OCI-LY7 (cell line): ENCODE results near the gene IGFBP6. TPM values are rescaled to one million over a fixed set of nuclear protein-coding genes. Genes with fewer than 3 reads are reported as not detected.

Experiments
- BruUV-seq: library from RNA; stranded (reverse); fragments of 400-500 nt; replicated peaks from 2 replicates; lab custom pipeline; 2021; lab: Mats Ljungman, UMichigan
- CTCF ChIA-PET: fragments of 300-600 bp; sonication (Branson Sonifier 250); formaldehyde crosslinking; loops from one replicate; lab custom pipeline; 2022; ENCODE audit warnings: antibody characterized with exemption; ENCODE audit not compliant: unreplicated experiment; lab: Charles Lee
- POLR2A ChIA-PET: fragments of 300-600 bp; sonication (Branson Sonifier 250); formaldehyde crosslinking; loops from one replicate; lab custom pipeline; 2022; ENCODE audit warnings: antibody characterized with exemption; lab: Charles Lee
- DNase-seq: peaks from one replicate; pipeline ENCODE4 v3.0.0-alpha.2; 2015; ENCODE audit warnings: low spot score
- H2AFZ ChIP-seq: fragments of 200-600 bp; sonication (generic), shearing (Covaris generic); 2 replicates; pipeline ENCODE4 v1.6.1; 2014; ENCODE audit warnings: mild to moderate bottlenecking, antibody characterized with exemption, low read length, moderate library complexity
- H3K27ac ChIP-seq: fragments of 200-600 bp; sonication (generic); 2 replicates; pipeline ENCODE4 v1.5.1; 2014; ENCODE audit warnings: mixed run types, low read depth, mild to moderate bottlenecking, moderate library complexity, low read length, inconsistent platforms; ENCODE audit not compliant: poor library complexity, severe bottlenecking
- H3K36me3 ChIP-seq: fragments of 200-600 bp; sonication (generic); 2 replicates; pipeline ENCODE4 v1.6.1; 2014; ENCODE audit warnings: mild to moderate bottlenecking, antibody characterized with exemption, low read length, moderate library complexity, mixed read lengths; ENCODE audit not compliant: insufficient read depth
- H3K4me1 ChIP-seq: fragments of 200-600 bp; sonication (generic); 2 replicates; pipeline ENCODE4 v1.5.1; 2014; ENCODE audit warnings: mild to moderate bottlenecking, low read length; ENCODE audit not compliant: insufficient read depth, poor library complexity, severe bottlenecking
- H3K4me2 ChIP-seq: fragments of 200-600 bp; sonication (generic); 2 replicates; pipeline ENCODE4 v1.6.1; 2014; ENCODE audit warnings: mild to moderate bottlenecking, low read length
- H3K4me3 ChIP-seq: fragments of 200-600 bp; sonication (generic); 2 replicates; pipeline ENCODE4 v1.5.1; 2014; ENCODE audit warnings: mild to moderate bottlenecking, low read depth, low read length; ENCODE audit not compliant: poor library complexity, severe bottlenecking
- H3K79me2 ChIP-seq: fragments of 200-600 bp; sonication (generic); 2 replicates; pipeline ENCODE4 v1.6.1; 2016; ENCODE audit warnings: low read depth, mild to moderate bottlenecking, low read length, moderate library complexity, mixed read lengths; ENCODE audit not compliant: insufficient read depth
- H3K9me2 ChIP-seq: fragments of 200-600 bp; sonication (generic); 2 replicates; pipeline ENCODE4 v1.6.1; 2016; ENCODE audit warnings: mild to moderate bottlenecking, low read length, mixed read lengths; ENCODE audit not compliant: insufficient read depth
- H3K9me3 ChIP-seq: fragments of 200-600 bp; sonication (generic); 2 replicates; pipeline ENCODE4 v1.6.1; 2014; ENCODE audit warnings: mild to moderate bottlenecking, mixed run types, low read length, mixed read lengths
- H4K20me1 ChIP-seq: fragments of 200-600 bp; sonication (generic); 2 replicates; pipeline ENCODE4 v1.6.1; 2014; ENCODE audit warnings: mild to moderate bottlenecking, antibody characterized with exemption, low read length, moderate library complexity, mixed read lengths; ENCODE audit not compliant: insufficient read depth
- EZH2phosphoT487 ChIP-seq: fragments of 200-600 bp; sonication (generic); IDR thresholded peaks from 2 replicates; pipeline ENCODE4 v1.6.1; 2018; ENCODE audit warnings: low read depth, borderline replicate concordance, mild to moderate bottlenecking, mixed run types, antibody characterized with exemption, low read length, moderate library complexity, mixed read lengths
- intact Hi-C: fragments of 100-400 bp; cut with micrococcal nuclease; formaldehyde crosslinking; loops from one replicate; pipeline ENCODE4 v1.10.0; 2022; ENCODE audit not compliant: unreplicated experiment
- total RNA-seq, 2 experiments: library from RNA; depleted of rRNA in 1 of 2; stranded (reverse); fragments of >200 nt in 1 of 2; shearing (Covaris generic) in 1 of 2; gene quantifications; 2 replicates each; pipeline ENCODE4 v1.2.3, GENCODE V29; 2014 to 2022
- TF ChIP-seq, protein P1 (sequence below): fragments of 200-600 bp; sonication (generic); conservative IDR thresholded peaks from 2 replicates; pipeline ENCODE4 v1.5.1; 2014; ENCODE audit warnings: mild to moderate bottlenecking, antibody characterized with exemption, low read length, moderate library complexity, mixed read lengths

The IGFBP6 gene
- total RNA-seq, 2 experiments from 2014 or later = 2.9 TPM; not detected in 1

DNA sequence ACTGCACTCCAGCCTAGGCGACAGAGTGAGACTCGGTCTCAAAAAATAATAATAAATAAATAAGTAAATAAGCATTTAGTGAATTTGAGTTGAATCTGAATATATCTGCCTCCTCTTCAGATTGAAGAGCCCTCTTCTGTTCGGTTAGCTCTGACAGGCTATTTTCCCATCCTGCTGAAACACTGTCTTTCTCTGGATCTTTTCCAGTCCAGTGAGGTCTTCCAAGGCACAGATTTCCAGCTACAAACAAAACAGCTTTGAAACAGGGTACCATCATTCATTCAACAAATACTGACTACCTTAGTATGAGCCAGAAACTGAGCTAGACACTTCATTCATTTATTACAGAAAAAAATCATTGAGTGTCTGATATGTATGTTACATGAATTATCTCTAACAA, 11.1 kb upstream of the IGFBP6 start:
- POLR2A ChIA-PET = no interaction called here
- Histone ChIP-seq H3K36me3 (no peaks in the 10 kb centered on the region), H3K4me2 (no peak overlapping the region), H4K20me1 (no peaks in the 10 kb centered on the region), H3K4me1 (no peaks in the 10 kb centered on the region), H3K79me2 (no peaks in the 10 kb centered on the region), H2AFZ (no peak overlapping the region), H3K9me2 (no peaks in the 10 kb centered on the region), H3K9me3 (no peaks in the 10 kb centered on the region), H3K4me3 (no peak overlapping the region), H3K27ac (no peak overlapping the region)
- TF ChIP-seq EZH2phosphoT487 = no peak
- TF ChIP-seq, protein P1, sequence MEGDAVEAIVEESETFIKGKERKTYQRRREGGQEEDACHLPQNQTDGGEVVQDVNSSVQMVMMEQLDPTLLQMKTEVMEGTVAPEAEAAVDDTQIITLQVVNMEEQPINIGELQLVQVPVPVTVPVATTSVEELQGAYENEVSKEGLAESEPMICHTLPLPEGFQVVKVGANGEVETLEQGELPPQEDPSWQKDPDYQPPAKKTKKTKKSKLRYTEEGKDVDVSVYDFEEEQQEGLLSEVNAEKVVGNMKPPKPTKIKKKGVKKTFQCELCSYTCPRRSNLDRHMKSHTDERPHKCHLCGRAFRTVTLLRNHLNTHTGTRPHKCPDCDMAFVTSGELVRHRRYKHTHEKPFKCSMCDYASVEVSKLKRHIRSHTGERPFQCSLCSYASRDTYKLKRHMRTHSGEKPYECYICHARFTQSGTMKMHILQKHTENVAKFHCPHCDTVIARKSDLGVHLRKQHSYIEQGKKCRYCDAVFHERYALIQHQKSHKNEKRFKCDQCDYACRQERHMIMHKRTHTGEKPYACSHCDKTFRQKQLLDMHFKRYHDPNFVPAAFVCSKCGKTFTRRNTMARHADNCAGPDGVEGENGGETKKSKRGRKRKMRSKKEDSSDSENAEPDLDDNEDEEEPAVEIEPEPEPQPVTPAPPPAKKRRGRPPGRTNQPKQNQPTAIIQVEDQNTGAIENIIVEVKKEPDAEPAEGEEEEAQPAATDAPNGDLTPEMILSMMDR = no peak
- no peak for DNase-seq
- no TSS peak for BruUV-seq
- intact Hi-C loops = no loop called here
- CTCF ChIA-PET = interaction anchor here (1.0 kb wide), 1 partner anchor 16 kb away, joined by 4 read pairs; the partner anchor contains the start of gene SOAT2

DNA sequence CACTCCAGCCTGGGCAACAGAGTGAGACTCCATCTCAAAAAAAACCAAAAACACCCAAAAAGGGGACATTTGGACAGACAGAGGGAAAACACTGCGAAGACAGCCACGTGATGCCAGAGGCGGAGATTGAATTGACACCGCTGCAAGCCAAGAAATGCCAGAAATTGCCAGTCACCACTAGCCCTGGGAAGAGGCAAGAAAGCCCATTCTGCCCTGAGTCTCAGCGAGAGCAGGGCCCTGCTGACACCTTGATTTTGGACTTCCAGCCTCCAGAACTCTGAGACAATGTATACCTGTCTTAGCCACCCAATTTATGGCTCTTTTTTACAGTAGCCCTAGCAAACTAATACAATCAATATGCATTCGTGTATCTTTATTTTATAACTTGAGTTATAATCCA, 7.4 kb upstream of the IGFBP6 start:
- Histone ChIP-seq H3K79me2 (no peaks in the 10 kb centered on the region), H4K20me1 (no peaks in the 10 kb centered on the region), H3K4me2 (no peak overlapping the region), H3K9me3 (no peaks in the 10 kb centered on the region), H3K4me3 (no peak overlapping the region), H3K27ac (no peak overlapping the region), H2AFZ (no peak overlapping the region), H3K4me1 (no peaks in the 10 kb centered on the region), H3K9me2 (no peaks in the 10 kb centered on the region), H3K36me3 (no peaks in the 10 kb centered on the region)
- CTCF ChIA-PET = no interaction called here
- intact Hi-C loops = no loop called here
- POLR2A ChIA-PET = no interaction called here
- BruUV-seq = no TSS peak
- DNase-seq = no peak
- TF ChIP-seq, protein P1 = no peak

DNA sequence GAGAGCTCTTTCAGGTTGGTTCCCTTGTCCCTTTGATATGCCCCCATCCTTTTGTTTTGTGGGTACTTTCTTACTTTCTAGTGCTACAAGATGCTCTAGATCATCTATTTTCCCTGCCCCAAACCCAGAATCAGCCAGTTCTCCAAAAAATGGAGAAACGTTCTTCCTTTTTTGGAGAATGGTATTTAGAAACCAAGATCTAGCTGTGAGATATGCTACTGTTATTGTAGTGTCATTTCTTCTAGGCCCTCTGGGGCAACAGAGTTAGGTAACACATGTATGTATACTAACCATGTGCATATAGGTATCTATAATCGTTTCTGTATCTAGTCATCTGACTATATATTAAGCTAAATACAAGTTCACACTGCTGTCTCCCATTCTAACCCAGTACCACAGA, 6.9 kb upstream of the IGFBP6 start:
- H3K4me1 ChIP-seq = no peaks in the 10 kb centered on the region
- intact Hi-C loops = no loop called here
- no peak overlapping the region for H3K4me2 ChIP-seq
- ChIA-PET POLR2A (no interaction called here), CTCF (interaction anchor here (0.5 kb wide), 1 partner anchor 12 kb away, joined by 3 read pairs; no protein-coding TSS in a partner anchor)
- TF ChIP-seq, protein P1 = no peak
- no peak for TF ChIP-seq EZH2phosphoT487
- no peak for DNase-seq
- H2AFZ ChIP-seq = no peak overlapping the region
- H3K4me3 ChIP-seq = no peak overlapping the region
- no peaks in the 10 kb centered on the region for H3K79me2 ChIP-seq
- no TSS peak for BruUV-seq
- no peaks in the 10 kb centered on the region for H4K20me1 ChIP-seq
- H3K36me3 ChIP-seq = no peaks in the 10 kb centered on the region
- no peaks in the 10 kb centered on the region for H3K9me2 ChIP-seq
- H3K9me3 ChIP-seq = no peaks in the 10 kb centered on the region
- no peak overlapping the region for H3K27ac ChIP-seq
